SK-N-SH (cell line): ENCODE results near the gene SETBP1. TPM values are rescaled to one million over a fixed set of nuclear protein-coding genes. Genes with fewer than 3 reads are reported as not detected.

ENCODE experiments used
- CTCF ChIA-PET: fragments of 300-600, 350-600 bp; formaldehyde crosslinking; extraction: SDS; loops from one replicate; lab custom pipeline; 2021; lab: Yijun Ruan, JAX
- POLR2A ChIA-PET: fragments of 350-600 bp; sonication (Branson Sonifier 250); formaldehyde crosslinking; extraction: SDS; loops from one replicate; lab custom pipeline; 2020; ENCODE audit warnings: antibody characterized with exemption, inconsistent platforms; lab: Yijun Ruan, JAX
- DNase-seq: peaks from one replicate; pipeline ENCODE4 v3.0.0; 2012
- H2AFZ ChIP-seq: fragments of 200-600 bp; sonication (generic); 2 replicates; pipeline ENCODE4 v1.8.1; 2016; ENCODE audit warnings: antibody characterized with exemption, mild to moderate bottlenecking, low read depth
- H3F3A ChIP-seq: fragments of 200-600 bp; sonication (generic); replicated peaks from 2 replicates; pipeline ENCODE3; 2016; ENCODE audit warnings: antibody characterized with exemption, mild to moderate bottlenecking; ENCODE audit not compliant: insufficient read depth
- H3K27ac ChIP-seq, 2 experiments: fragments of 200-500 bp in 1 of 2; fragments of 200-600 bp in 1 of 2; sonication (Bioruptor generic) in 1 of 2; sonication (generic), shearing (Covaris generic) in 1 of 2; 2 replicates each; pipeline versions ENCODE4 v1.5.1 to v1.6.1; 2014 to 2016; ENCODE audit warnings: low read depth in 2 of 2, inconsistent platforms in 1 of 2, low read length in 1 of 2, mild to moderate bottlenecking in 1 of 2, mixed read lengths in 1 of 2
- H3K27me3 ChIP-seq: fragments of 200-600 bp; sonication (generic), shearing (Covaris generic); 2 replicates; pipeline ENCODE4 v1.6.1; 2016; ENCODE audit warnings: mixed run types; ENCODE audit not compliant: insufficient read depth
- H3K36me3 ChIP-seq, 2 experiments: fragments of 200-500 bp in 1 of 2; fragments of 200-600 bp in 1 of 2; sonication (Bioruptor generic) in 1 of 2; sonication (generic) in 1 of 2; replicated peaks in 1 of 2; 2 replicates each; pipeline versions ENCODE3 to v1.5.1; 2014 to 2016; ENCODE audit warnings: low read length in 1 of 2, mild to moderate bottlenecking in 1 of 2; ENCODE audit not compliant: insufficient read depth in 2 of 2, control insufficient read depth in 1 of 2
- H3K4me1 ChIP-seq, 2 experiments: fragments of 200-500 bp in 1 of 2; fragments of 200-600 bp in 1 of 2; sonication (Bioruptor generic) in 1 of 2; sonication (generic), shearing (Covaris generic) in 1 of 2; 2 replicates each; pipeline versions ENCODE4 v1.5.1 to v1.6.1; 2014 to 2016; ENCODE audit warnings: low read depth in 1 of 2, low read length in 1 of 2, mixed run types in 1 of 2; ENCODE audit not compliant: insufficient read depth in 2 of 2, control insufficient read depth in 1 of 2
- H3K4me2 ChIP-seq: fragments of 200-600 bp; sonication (generic), shearing (Covaris generic); 2 replicates; pipeline ENCODE4 v1.6.1; 2017; ENCODE audit warnings: mixed run types
- H3K4me3 ChIP-seq, 2 experiments: fragments of 200-500 bp in 1 of 2; fragments of 200-600 bp in 1 of 2; sonication (Bioruptor generic) in 1 of 2; sonication (generic), shearing (Covaris generic) in 1 of 2; 2 replicates each; pipeline versions ENCODE4 v1.5.1 to v1.8.1; 2014 to 2016; ENCODE audit warnings: low read depth in 2 of 2, inconsistent platforms in 1 of 2, low read length in 1 of 2, mild to moderate bottlenecking in 1 of 2, mixed read lengths in 1 of 2, moderate library complexity in 1 of 2
- H3K79me2 ChIP-seq: fragments of 200-600 bp; sonication (generic); 2 replicates; pipeline ENCODE4 v1.8.1; 2017; ENCODE audit warnings: mild to moderate bottlenecking; ENCODE audit not compliant: insufficient read depth
- H3K9ac ChIP-seq: fragments of 200-600 bp; sonication (generic); 2 replicates; pipeline ENCODE4 v1.6.1; 2017; ENCODE audit warnings: mixed run types
- H3K9me2 ChIP-seq: fragments of 200-600 bp; sonication (generic); 2 replicates; pipeline ENCODE4 v1.6.1; 2017; ENCODE audit warnings: mixed run types
- H3K9me3 ChIP-seq: fragments of 200-600 bp; sonication (generic); 2 replicates; pipeline ENCODE4 v1.6.1; 2017; ENCODE audit warnings: mixed run types, mild to moderate bottlenecking, moderate library complexity
- H4K20me1 ChIP-seq: fragments of 200-600 bp; sonication (generic); 2 replicates; pipeline ENCODE4 v1.6.1; 2017; ENCODE audit warnings: mild to moderate bottlenecking, mixed run types; ENCODE audit not compliant: insufficient read depth
- CHD2 ChIP-seq: fragments of 150-350 bp; IDR thresholded peaks from 2 replicates; pipeline ENCODE4 v1.6.1; 2018; ENCODE audit warnings: low read length; ENCODE audit not compliant: partially characterized antibody
- ELF1 ChIP-seq: IDR thresholded peaks from 2 replicates; pipeline ENCODE4 v1.4.0; 2012
- EZH2phosphoT487 ChIP-seq: fragments of 200-600 bp; sonication (generic); IDR thresholded peaks from 2 replicates; pipeline ENCODE4 v1.6.1; 2017; ENCODE audit warnings: low read depth, mixed run types, mild to moderate bottlenecking, antibody characterized with exemption, moderate library complexity, borderline replicate concordance
- FOSL2 ChIP-seq: IDR thresholded peaks from 2 replicates; pipeline ENCODE4 v1.4.0; 2012; ENCODE audit warnings: low read depth, mild to moderate bottlenecking, moderate library complexity, borderline replicate concordance
- FOXJ3 ChIP-seq: sonication (generic); formaldehyde crosslinking; IDR thresholded peaks from 2 replicates; pipeline ENCODE4 v1.5.1; 2020; ENCODE audit warnings: mild to moderate bottlenecking, missing genetic modification reagents
- FOXM1 ChIP-seq: IDR thresholded peaks from 2 replicates; pipeline ENCODE4 v1.4.0; 2012; ENCODE audit warnings: low read depth, mild to moderate bottlenecking
- GABPA ChIP-seq: IDR thresholded peaks from 2 replicates; pipeline ENCODE4 v1.4.0; 2012; ENCODE audit warnings: low read depth, mild to moderate bottlenecking
- GATA2 ChIP-seq: sonication (generic); formaldehyde crosslinking; IDR thresholded peaks from 2 replicates; pipeline ENCODE4 v1.5.0; 2020; ENCODE audit warnings: mild to moderate bottlenecking, missing genetic modification reagents
- JUND ChIP-seq: IDR thresholded peaks from 2 replicates; pipeline ENCODE4 v1.4.0; 2012
- MXI1 ChIP-seq: IDR thresholded peaks from 2 replicates; pipeline ENCODE4 v1.6.1; 2012; ENCODE audit warnings: mild to moderate bottlenecking, low read depth, low read length, improper control_type of control experiment
- NRF1 ChIP-seq: IDR thresholded peaks from 2 replicates; pipeline ENCODE4 v1.6.1; 2012; ENCODE audit warnings: low read depth, mild to moderate bottlenecking, low read length
- POLR2AphosphoS5 ChIP-seq: IDR thresholded peaks from 2 replicates; pipeline ENCODE4 v1.6.1; 2012; ENCODE audit warnings: low read depth, low read length
- RAD21 ChIP-seq: IDR thresholded peaks from 2 replicates; pipeline ENCODE4 v1.6.1; 2012; ENCODE audit warnings: mild to moderate bottlenecking, low read length
- SIN3A ChIP-seq: IDR thresholded peaks from 2 replicates; pipeline ENCODE4 v1.6.1; 2012; ENCODE audit warnings: low read depth, mild to moderate bottlenecking, low read length, moderate library complexity, borderline replicate concordance
- TAF1 ChIP-seq: IDR thresholded peaks from 2 replicates; pipeline ENCODE4 v1.6.1; 2012; ENCODE audit warnings: low read depth, mild to moderate bottlenecking, low read length, moderate library complexity, borderline replicate concordance
- TCF12 ChIP-seq: IDR thresholded peaks from 2 replicates; pipeline ENCODE4 v1.4.0; 2012
- YY1 ChIP-seq: IDR thresholded peaks from 2 replicates; pipeline ENCODE4 v1.4.0; 2012; ENCODE audit warnings: low read depth, mild to moderate bottlenecking
- WGBS: methylation state at CpG from one replicate; pipeline ENCODE4 v1.1.6; 2017; ENCODE audit warnings: low lambda C conversion rate; 5-methylcytosine and 5-hydroxymethylcytosine counted together
- polyA plus RNA-seq, 3 experiments: library from polyadenylated mRNA; depleted of rRNA; stranded (reverse); fragments of >200 nt; gene quantifications; 2 replicates each; pipeline ENCODE4 v1.2.3, GENCODE V29; 2012
- TF ChIP-seq, protein P1 (sequence below): fragments of 200-600 bp; sonication (generic); IDR thresholded peaks from 2 replicates; pipeline ENCODE4 v1.6.1; 2017; ENCODE audit warnings: antibody characterized with exemption, mild to moderate bottlenecking, moderate library complexity
- TF ChIP-seq, protein P2 (sequence below): IDR thresholded peaks from 2 replicates; pipeline ENCODE4 v1.4.0; 2012; ENCODE audit warnings: low read depth, borderline replicate concordance
- TF ChIP-seq, protein P3 (sequence below): IDR thresholded peaks from 2 replicates; pipeline ENCODE4 v1.6.1; 2012; ENCODE audit warnings: mild to moderate bottlenecking, low read depth, low read length, moderate library complexity

The SETBP1 gene
- polyA plus RNA-seq, 1 of the 3 experiments (the other 2 are of a cell fraction): 3.0 TPM

- Histone ChIP-seq H3F3A (no peaks in the 10 kb centered on the region), H3K79me2 (no peaks in the 10 kb centered on the region), H3K4me3 (no peak overlapping the region), H3K27ac (no peak overlapping the region), H3K9ac (no peak overlapping the region), H3K27me3 (no peaks in the 10 kb centered on the region), H4K20me1 (no peaks in the 10 kb centered on the region), H3K36me3 (no peaks in the 10 kb centered on the region), H3K9me3 (no peaks in the 10 kb centered on the region), H2AFZ (no peak overlapping the region), H3K9me2 (no peaks in the 10 kb centered on the region), H3K4me1 (peaks cover 8% of the 10 kb centered on the region in 2 experiments; a peak in 2 of 4 replicates), H3K4me2 (no peak overlapping the region)
- POLR2A ChIA-PET: no interaction called here
- CTCF ChIA-PET: interaction anchor here (0.9 to 1.4 kb wide), 2 partner anchors 10 to 542 kb away, joined by 3 read pairs; no protein-coding TSS in a partner anchor
- TF ChIP-seq FOXM1 (no peak), POLR2AphosphoS5 (no peak), GATA2 (CRISPR knock-in tag) (no peak), NRF1 (no peak), YY1 (no peak), CHD2 (no peak), ELF1 (no peak), FOSL2 (no peak), RAD21 (no peak), EZH2phosphoT487 (no peak), MXI1 (no peak), SIN3A (no peak), TCF12 (no peak), JUND (no peak), GABPA (no peak), TAF1 (no peak), FOXJ3 (no peak)
- TF ChIP-seq, protein P1, sequence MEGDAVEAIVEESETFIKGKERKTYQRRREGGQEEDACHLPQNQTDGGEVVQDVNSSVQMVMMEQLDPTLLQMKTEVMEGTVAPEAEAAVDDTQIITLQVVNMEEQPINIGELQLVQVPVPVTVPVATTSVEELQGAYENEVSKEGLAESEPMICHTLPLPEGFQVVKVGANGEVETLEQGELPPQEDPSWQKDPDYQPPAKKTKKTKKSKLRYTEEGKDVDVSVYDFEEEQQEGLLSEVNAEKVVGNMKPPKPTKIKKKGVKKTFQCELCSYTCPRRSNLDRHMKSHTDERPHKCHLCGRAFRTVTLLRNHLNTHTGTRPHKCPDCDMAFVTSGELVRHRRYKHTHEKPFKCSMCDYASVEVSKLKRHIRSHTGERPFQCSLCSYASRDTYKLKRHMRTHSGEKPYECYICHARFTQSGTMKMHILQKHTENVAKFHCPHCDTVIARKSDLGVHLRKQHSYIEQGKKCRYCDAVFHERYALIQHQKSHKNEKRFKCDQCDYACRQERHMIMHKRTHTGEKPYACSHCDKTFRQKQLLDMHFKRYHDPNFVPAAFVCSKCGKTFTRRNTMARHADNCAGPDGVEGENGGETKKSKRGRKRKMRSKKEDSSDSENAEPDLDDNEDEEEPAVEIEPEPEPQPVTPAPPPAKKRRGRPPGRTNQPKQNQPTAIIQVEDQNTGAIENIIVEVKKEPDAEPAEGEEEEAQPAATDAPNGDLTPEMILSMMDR: no peak
- TF ChIP-seq, protein P2, sequence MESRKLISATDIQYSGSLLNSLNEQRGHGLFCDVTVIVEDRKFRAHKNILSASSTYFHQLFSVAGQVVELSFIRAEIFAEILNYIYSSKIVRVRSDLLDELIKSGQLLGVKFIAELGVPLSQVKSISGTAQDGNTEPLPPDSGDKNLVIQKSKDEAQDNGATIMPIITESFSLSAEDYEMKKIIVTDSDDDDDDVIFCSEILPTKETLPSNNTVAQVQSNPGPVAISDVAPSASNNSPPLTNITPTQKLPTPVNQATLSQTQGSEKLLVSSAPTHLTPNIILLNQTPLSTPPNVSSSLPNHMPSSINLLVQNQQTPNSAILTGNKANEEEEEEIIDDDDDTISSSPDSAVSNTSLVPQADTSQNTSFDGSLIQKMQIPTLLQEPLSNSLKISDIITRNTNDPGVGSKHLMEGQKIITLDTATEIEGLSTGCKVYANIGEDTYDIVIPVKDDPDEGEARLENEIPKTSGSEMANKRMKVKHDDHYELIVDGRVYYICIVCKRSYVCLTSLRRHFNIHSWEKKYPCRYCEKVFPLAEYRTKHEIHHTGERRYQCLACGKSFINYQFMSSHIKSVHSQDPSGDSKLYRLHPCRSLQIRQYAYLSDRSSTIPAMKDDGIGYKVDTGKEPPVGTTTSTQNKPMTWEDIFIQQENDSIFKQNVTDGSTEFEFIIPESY: no peak
- TF ChIP-seq, protein P3, sequence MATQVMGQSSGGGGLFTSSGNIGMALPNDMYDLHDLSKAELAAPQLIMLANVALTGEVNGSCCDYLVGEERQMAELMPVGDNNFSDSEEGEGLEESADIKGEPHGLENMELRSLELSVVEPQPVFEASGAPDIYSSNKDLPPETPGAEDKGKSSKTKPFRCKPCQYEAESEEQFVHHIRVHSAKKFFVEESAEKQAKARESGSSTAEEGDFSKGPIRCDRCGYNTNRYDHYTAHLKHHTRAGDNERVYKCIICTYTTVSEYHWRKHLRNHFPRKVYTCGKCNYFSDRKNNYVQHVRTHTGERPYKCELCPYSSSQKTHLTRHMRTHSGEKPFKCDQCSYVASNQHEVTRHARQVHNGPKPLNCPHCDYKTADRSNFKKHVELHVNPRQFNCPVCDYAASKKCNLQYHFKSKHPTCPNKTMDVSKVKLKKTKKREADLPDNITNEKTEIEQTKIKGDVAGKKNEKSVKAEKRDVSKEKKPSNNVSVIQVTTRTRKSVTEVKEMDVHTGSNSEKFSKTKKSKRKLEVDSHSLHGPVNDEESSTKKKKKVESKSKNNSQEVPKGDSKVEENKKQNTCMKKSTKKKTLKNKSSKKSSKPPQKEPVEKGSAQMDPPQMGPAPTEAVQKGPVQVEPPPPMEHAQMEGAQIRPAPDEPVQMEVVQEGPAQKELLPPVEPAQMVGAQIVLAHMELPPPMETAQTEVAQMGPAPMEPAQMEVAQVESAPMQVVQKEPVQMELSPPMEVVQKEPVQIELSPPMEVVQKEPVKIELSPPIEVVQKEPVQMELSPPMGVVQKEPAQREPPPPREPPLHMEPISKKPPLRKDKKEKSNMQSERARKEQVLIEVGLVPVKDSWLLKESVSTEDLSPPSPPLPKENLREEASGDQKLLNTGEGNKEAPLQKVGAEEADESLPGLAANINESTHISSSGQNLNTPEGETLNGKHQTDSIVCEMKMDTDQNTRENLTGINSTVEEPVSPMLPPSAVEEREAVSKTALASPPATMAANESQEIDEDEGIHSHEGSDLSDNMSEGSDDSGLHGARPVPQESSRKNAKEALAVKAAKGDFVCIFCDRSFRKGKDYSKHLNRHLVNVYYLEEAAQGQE: no peak
- WGBS: 96% methylated on average over 10 of the region's 10 CpGs
- DNase-seq: no peak
Measured at GRCh38 chr18:44841752-44842587, 161.3 kb downstream of the SETBP1 start.
